VCaP (cell line): ENCODE data around the gene CRYBA2.
A peak's percentile ranks its signal among the peaks of the same experiment; 100 is the strongest.

ENCODE experiments used
- H3K27ac ChIP-seq: fragments of 450-650 bp; 2 replicates; pipeline ENCODE4 v1.5.1; 2017
- CTCF ChIP-seq: fragments of 450-650 bp; conservative IDR thresholded peaks from 2 replicates; pipeline ENCODE4 v1.5.1; 2017; ENCODE audit warnings: mild to moderate bottlenecking, moderate library complexity

CRYBA2 gene

GRCh38 chr2:218985021-218985324, 8.2 kb downstream of the CRYBA2 start, which contains the start of gene FEV:
TSS of gene FEV (minus strand) at chr2:218985184. CDS start at chr2:218985075, 109 bp downstream.
- TF ChIP-seq CTCF = no peak
- H3K27ac ChIP-seq = peak within 1 kb of the TSS; percentile 70

- TF ChIP-seq CTCF = no peak
- H3K27ac ChIP-seq = peak overlapping the region; percentile 70
These were observed 8.8 kb downstream of the CRYBA2 start for GRCh38 chr2:218984239-218985020.

DNA sequence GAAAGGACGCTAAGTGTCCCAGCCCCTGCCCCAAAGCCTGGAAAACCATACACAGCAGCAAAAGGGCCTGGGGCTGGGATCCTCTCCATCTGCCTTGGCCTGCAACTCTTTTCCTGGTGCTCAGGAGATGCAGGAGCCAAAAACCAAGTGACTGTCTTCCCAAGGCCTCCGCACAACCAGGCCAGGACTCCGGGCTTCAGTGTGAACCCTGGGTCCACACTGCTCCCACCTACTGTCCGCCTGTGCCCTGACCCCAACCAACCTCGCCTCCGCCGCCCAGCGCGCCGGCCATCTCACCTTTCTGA, 9.3 kb downstream of the CRYBA2 start:
- peak overlapping the region; percentile 70 for H3K27ac ChIP-seq
- no peak for TF ChIP-seq CTCF

DNA sequence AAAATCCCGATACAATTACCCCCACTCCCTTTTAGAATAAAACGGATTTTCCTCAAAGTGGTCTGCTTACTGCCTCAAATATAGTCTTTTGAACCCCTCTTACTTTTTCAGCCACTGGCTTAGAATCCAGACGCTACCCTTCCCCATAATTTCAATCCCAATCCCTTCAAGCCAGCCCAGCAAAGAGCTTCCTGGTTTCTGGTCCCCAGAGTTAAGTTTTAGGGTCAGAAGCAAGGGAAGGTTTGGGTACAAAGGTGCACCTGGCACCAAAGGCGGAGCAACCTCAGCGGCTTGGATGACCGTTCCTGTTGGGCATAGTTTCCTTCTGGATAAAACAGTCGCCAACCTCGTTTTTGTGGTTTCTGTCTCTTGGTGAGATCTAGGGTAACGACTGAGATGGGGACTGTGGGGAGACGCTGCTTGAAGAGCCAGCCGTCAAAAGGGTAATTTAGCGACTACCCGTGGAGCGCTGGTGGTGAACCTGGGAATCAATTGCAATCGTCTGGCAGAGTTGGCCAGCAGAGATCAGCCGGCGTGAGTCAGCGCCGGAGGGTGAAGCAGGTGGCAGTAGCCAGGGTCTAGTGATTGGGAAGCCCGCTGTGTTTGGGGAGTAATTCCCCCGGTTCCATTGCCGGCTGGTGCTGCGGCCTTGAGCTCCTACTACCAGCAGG, 9.8 kb downstream of the CRYBA2 start:
- H3K27ac ChIP-seq = no peak overlapping the region
- TF ChIP-seq CTCF = no peak

GRCh38 chr2:218982586-218983262, 10.5 kb downstream of the CRYBA2 start:
- TF ChIP-seq CTCF = no peak

DNA sequence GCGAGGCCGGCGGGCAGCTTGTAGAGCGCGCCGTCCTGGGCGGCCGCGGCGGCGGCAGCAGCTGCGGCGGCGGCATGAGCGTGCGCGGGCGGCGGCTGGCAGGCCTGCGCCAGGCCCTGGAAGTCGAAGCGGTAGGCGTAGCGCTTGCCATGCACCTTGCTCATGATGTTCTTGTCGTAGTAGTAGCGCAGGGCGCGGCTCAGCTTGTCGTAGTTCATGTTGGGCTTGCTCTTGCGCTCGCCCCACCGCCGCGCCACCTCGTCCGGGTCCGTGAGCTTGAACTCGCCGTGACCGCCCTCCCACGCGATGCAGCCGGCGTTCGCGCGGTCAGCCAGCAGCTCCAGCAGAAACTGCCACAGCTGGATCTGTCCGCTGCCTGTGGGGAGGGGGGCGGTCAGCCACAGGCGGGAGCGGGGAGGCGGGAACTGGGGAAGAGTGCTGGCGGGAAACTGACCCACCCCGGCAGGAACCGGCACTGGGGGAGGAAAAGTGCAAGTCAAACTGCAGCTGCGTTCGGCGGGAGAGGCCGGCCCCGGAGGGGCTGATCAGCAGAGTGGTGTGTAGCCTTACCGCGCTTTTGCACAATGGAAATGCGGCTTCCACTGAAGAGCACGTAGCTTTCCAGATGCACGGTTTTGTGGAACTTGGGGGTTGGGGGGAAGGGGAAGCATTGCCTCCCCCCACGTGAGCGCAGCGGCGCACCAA, 11.2 kb downstream of the CRYBA2 start:
- no peak for TF ChIP-seq CTCF
- H3K27ac ChIP-seq = no peak overlapping the region

More at GRCh38 chr2:218982586-218983262, 10.5 kb downstream of the CRYBA2 start:
- no peak overlapping the region for H3K27ac ChIP-seq

- no peak for TF ChIP-seq CTCF
These were observed 11.8 kb downstream of the CRYBA2 start for GRCh38 chr2:218981390-218981880.

More at GRCh38 chr2:218981390-218981880, 11.8 kb downstream of the CRYBA2 start:
- H3K27ac ChIP-seq = no peak overlapping the region
